GM12878 (cell line): ENCODE measurements around the gene AKR1B1. TPM values are rescaled to one million over a fixed set of nuclear protein-coding genes. Genes with fewer than 3 reads are reported as not detected.

Experiments
- ATAC-seq: fragments of 200-7000 bp; cut with Tn5 transposase; 3 replicates; pipeline ENCODE4 v1.9.1; 2020; ENCODE audit warnings: mild to moderate bottlenecking, moderate library complexity
- Bru-seq: library from RNA; stranded (reverse); fragments of 400-500 nt; gene quantifications from one replicate; lab custom pipeline; 2021; lab: Mats Ljungman, UMichigan
- BruChase-seq, 2 experiments: library from RNA; stranded (reverse); fragments of 400-500 nt; gene quantifications; one replicate each; lab custom pipeline; 2021; lab: Mats Ljungman, UMichigan
- BruUV-seq: library from RNA; stranded (reverse); fragments of 400-500 nt; replicated peaks from 2 replicates; lab custom pipeline; 2021; lab: Mats Ljungman, UMichigan
- CTCF ChIA-PET: fragments of 300-600 bp; sonication (Branson Sonifier 250); formaldehyde crosslinking; extraction: SDS; loops from one replicate; lab custom pipeline; 2021; ENCODE audit warnings: inconsistent platforms; lab: Yijun Ruan, JAX
- POLR2A ChIA-PET: fragments of 350-600 bp; formaldehyde crosslinking; extraction: SDS; loops from one replicate; lab custom pipeline; 2021; ENCODE audit warnings: inconsistent platforms; lab: Charles Lee
- RAD21 ChIA-PET: fragments of 300-600 bp; sonication (Branson Sonifier 250); formaldehyde crosslinking; loops from one replicate; lab custom pipeline; 2023; ENCODE audit warnings: antibody characterized with exemption; ENCODE audit not compliant: unreplicated experiment; lab: Charles Lee
- SMC1A ChIA-PET: fragments of 300-600 bp; sonication (Branson Sonifier 250); formaldehyde crosslinking; loops from one replicate; lab custom pipeline; 2023; ENCODE audit not compliant: unreplicated experiment, uncharacterized antibody; lab: Charles Lee
- DNase-seq: peaks from one replicate; pipeline ENCODE4 v3.0.0-alpha.2; 2011; ENCODE audit warnings: low read depth, low spot score
- FAIRE-seq: peaks from 3 replicates; lab custom pipeline; 2011; peaks lifted over from hg19 to GRCh38; lab: Jason Lieb, UNC
- H2AFZ ChIP-seq: 2 replicates; pipeline ENCODE4 v1.6.0; 2011; ENCODE audit warnings: low read depth, low read length, control low read depth; ENCODE audit not compliant: control insufficient read depth
- H3K27ac ChIP-seq: 2 replicates; pipeline ENCODE4 v1.5.1; 2011; ENCODE audit warnings: control low read depth; ENCODE audit not compliant: control insufficient read depth, insufficient read depth
- H3K27me3 ChIP-seq, 2 experiments: replicated peaks in 1 of 2; 2 replicates each; pipeline versions ENCODE4 v1.6.0 to v1.6.1; 2011; ENCODE audit warnings: low read length in 1 of 2; ENCODE audit not compliant: control insufficient read depth in 2 of 2, insufficient read depth in 2 of 2
- H3K36me3 ChIP-seq, 2 experiments: 2 replicates each; pipeline ENCODE4 v1.5.1; 2011; ENCODE audit warnings: low read length in 1 of 2; ENCODE audit not compliant: control insufficient read depth in 2 of 2, insufficient read depth in 2 of 2
- H3K4me1 ChIP-seq: 2 replicates; pipeline ENCODE4 v1.6.1; 2011; ENCODE audit warnings: mild to moderate bottlenecking, low read length, moderate library complexity, mixed read lengths; ENCODE audit not compliant: control insufficient read depth, insufficient read depth
- H3K4me2 ChIP-seq: 2 replicates; pipeline ENCODE4 v1.6.0; 2011; ENCODE audit warnings: control low read depth; ENCODE audit not compliant: control insufficient read depth, insufficient read depth
- H3K4me3 ChIP-seq: fragments of 200-600 bp; sonication (generic); 2 replicates; pipeline ENCODE4 v1.5.1; 2016
- H3K79me2 ChIP-seq: 2 replicates; pipeline ENCODE4 v1.6.0; 2011; ENCODE audit warnings: low read length; ENCODE audit not compliant: control insufficient read depth, insufficient read depth
- H3K9ac ChIP-seq: 2 replicates; pipeline ENCODE4 v1.8.0; 2011; ENCODE audit warnings: low read length, control low read depth, mixed read lengths; ENCODE audit not compliant: control insufficient read depth, insufficient read depth
- H3K9me3 ChIP-seq: replicated peaks from 3 replicates; pipeline ENCODE4 v1.5.1; 2011; ENCODE audit warnings: mild to moderate bottlenecking, low read length; ENCODE audit not compliant: control insufficient read depth, insufficient read depth
- H4K20me1 ChIP-seq: 2 replicates; pipeline ENCODE4 v1.6.0; 2011; ENCODE audit not compliant: control insufficient read depth, insufficient read depth
- CBFB ChIP-seq: IDR thresholded peaks from 2 replicates; pipeline ENCODE4 v1.6.1; 2016; ENCODE audit warnings: antibody characterized with exemption, low read depth
- CREB1 ChIP-seq: IDR thresholded peaks from 2 replicates; pipeline ENCODE4 v1.6.1; 2012; ENCODE audit warnings: low read depth, mild to moderate bottlenecking, inconsistent platforms
- CREM ChIP-seq: IDR thresholded peaks from 2 replicates; pipeline ENCODE4 v1.6.1; 2014; ENCODE audit warnings: antibody characterized with exemption, low read depth
- DPF2 ChIP-seq: fragments of 450-650 bp; IDR thresholded peaks from 2 replicates; pipeline ENCODE4 v1.6.1; 2017; ENCODE audit warnings: mild to moderate bottlenecking
- MTA2 ChIP-seq: fragments of 450-650 bp; IDR thresholded peaks from 2 replicates; pipeline ENCODE4 v1.6.1; 2016; ENCODE audit warnings: low read depth, mild to moderate bottlenecking, moderate library complexity
- NFYB ChIP-seq: IDR thresholded peaks from 2 replicates; pipeline ENCODE4 v1.6.1; 2011; ENCODE audit warnings: low read depth, mild to moderate bottlenecking, low read length, improper control_type of control experiment, moderate library complexity; ENCODE audit not compliant: insufficient read depth
- NR2C1 ChIP-seq: fragments of 450-650 bp; IDR thresholded peaks from 2 replicates; pipeline ENCODE4 v1.6.1; 2017; ENCODE audit warnings: antibody characterized with exemption, mild to moderate bottlenecking, moderate library complexity
- NR2F1 ChIP-seq: fragments of 450-650 bp; conservative IDR thresholded peaks from 2 replicates; pipeline ENCODE4 v1.6.1; 2017; ENCODE audit warnings: mild to moderate bottlenecking
- PAX5 ChIP-seq: IDR thresholded peaks from 2 replicates; pipeline ENCODE4 v1.6.1; 2011; ENCODE audit warnings: low read depth, low read length, borderline replicate concordance
- PKNOX1 ChIP-seq: fragments of 450-650 bp; IDR thresholded peaks from 2 replicates; pipeline ENCODE4 v1.6.1; 2016; ENCODE audit warnings: mild to moderate bottlenecking
- POLR2A ChIP-seq: IDR thresholded peaks from 2 replicates; pipeline ENCODE4 v1.6.1; 2011; ENCODE audit warnings: low read depth, mild to moderate bottlenecking, low read length
- SMARCA5 ChIP-seq: fragments of 450-650 bp; IDR thresholded peaks from 2 replicates; pipeline ENCODE4 v1.6.1; 2017; ENCODE audit warnings: mild to moderate bottlenecking
- SREBF1 ChIP-seq: IDR thresholded peaks from 2 replicates; pipeline ENCODE4 v1.6.1; 2012; ENCODE audit warnings: mild to moderate bottlenecking, low read length
- ZBED1 ChIP-seq: IDR thresholded peaks from 2 replicates; pipeline ENCODE4 v1.6.1; 2016; ENCODE audit warnings: borderline replicate concordance
- ZBTB11 ChIP-seq: fragments of 450-650 bp; formaldehyde crosslinking; IDR thresholded peaks from 2 replicates; pipeline ENCODE4 v1.5.0; 2022; ENCODE audit warnings: mild to moderate bottlenecking, missing genetic modification characterization
- WGBS: methylation state at CpG from one replicate; pipeline ENCODE4 v1.1.6; 2016; ENCODE audit warnings: low lambda C conversion rate; ENCODE audit not compliant: insufficient replicate concordance, insufficient coverage; ENCODE audit errors: missing lambda C conversion rate; 5-methylcytosine and 5-hydroxymethylcytosine counted together
- in situ Hi-C: fragments of 300-500 bp; cut with MboI; formaldehyde crosslinking; loops from 9 replicates; pipeline ENCODE4 v1.14.3; 2018; ENCODE audit warnings: mixed read lengths
- intact Hi-C: fragments of 100-400 bp; cut with micrococcal nuclease; formaldehyde crosslinking; loops from one replicate; pipeline ENCODE4 v1.14.2; 2022; ENCODE audit not compliant: unreplicated experiment
- long read RNA-seq, 2 experiments: library from polyadenylated mRNA; unstranded; transcript quantifications; one replicate each; pipeline ENCODE4 v2.0.0, GENCODE V29; 2019 to 2020
- polyA minus RNA-seq, 3 experiments: library from RNA; depleted of rRNA, polyadenylated mRNA; stranded (reverse); fragments of >200 nt; gene quantifications; 2 replicates each; pipeline ENCODE4 v1.2.3, GENCODE V29; 2011
- polyA plus RNA-seq, 11 experiments: library from polyadenylated mRNA; depleted of rRNA in 4 of 11; unstranded in 6 of 11; stranded (reverse) in 5 of 11; fragments of >200 nt; fragmentation: Nextera tagmentation in 4 of 11; fragmentation: Illumina TruSeq in 1 of 11; extraction: Ambion mirVana in 4 of 11; extraction: Trizol in 1 of 11; gene quantifications; 1 replicate in 1 of 11; 2 replicates in 10 of 11; pipeline versions ENCODE4 v1.2.1 to v1.2.3, GENCODE V29; 2011 to 2016; ENCODE audit warnings: inconsistent platforms in 2 of 11, missing spikeins in 2 of 11, low read depth in 1 of 11
- total RNA-seq, 4 experiments: library from RNA; depleted of rRNA in 3 of 4; stranded (reverse); fragments of >200 nt in 3 of 4; fragmentation: Illumina TruSeq in 1 of 4; extraction: Trizol in 1 of 4; gene quantifications; 2 replicates each; pipeline versions ENCODE4 v1.2.1 to v1.2.3, GENCODE V29; 2013 to 2021

The AKR1B1 gene
- total RNA-seq (2013; cell fraction: nucleolus; rRNA removed) = 30.5 and 34.3 TPM in 2 replicates
- total RNA-seq (2014; rRNA removed) (34.6 and 40.4 TPM in 2 replicates), total RNA-seq (2014; rRNA removed; fragmentation: Illumina TruSeq; extraction: Trizol) (102 and 103 TPM in 2 replicates), total RNA-seq (2021) (113 and 118 TPM in 2 replicates), polyA plus RNA-seq (2011; rRNA removed) (209 and 252 TPM in 2 replicates), polyA plus RNA-seq (2014; fragmentation: Illumina TruSeq; extraction: Trizol) (109 and 147 TPM in 2 replicates), polyA plus RNA-seq (2014; fragmentation: Nextera tagmentation; extraction: Ambion mirVana) (100 to 1,000 TPM; 165 to 180 TPM), polyA plus RNA-seq (2014; rRNA removed) (141 and 144 TPM in 2 replicates), polyA plus RNA-seq (2016; fragmentation: Nextera tagmentation; extraction: Ambion mirVana) (100 to 1,000 TPM; 194 to 213 TPM), polyA minus RNA-seq (2011; rRNA and poly(A)+ RNA removed) (112 and 145 TPM in 2 replicates), Bru-seq, nascent RNA (percentile 63 among the genes with signal in this experiment), BruChase-seq, experiment 1, labeled RNA remaining after a 6-hour chase (percentile 60 among the genes with signal in this experiment), BruChase-seq, experiment 2, labeled RNA remaining after a 2-hour chase (percentile 54 among the genes with signal in this experiment)
- polyA plus RNA-seq (2011; ENCODE audit: low read depth) = 65.1 TPM
- polyA plus RNA-seq (2011; cell fraction: cytosol; rRNA removed) = 281 and 331 TPM in 2 replicates
- 199 and 201 TPM in 2 replicates for polyA plus RNA-seq (2011; cell fraction: nucleus; rRNA removed)
- 80.5 and 87.1 TPM in 2 replicates for polyA plus RNA-seq (2012)
- polyA minus RNA-seq (2011; cell fraction: cytosol; rRNA and poly(A)+ RNA removed) = 37.7 and 46.6 TPM in 2 replicates
- polyA minus RNA-seq (2011; cell fraction: nucleus; rRNA and poly(A)+ RNA removed) = 27.9 and 47.8 TPM in 2 replicates
- long read RNA-seq, experiment 1, transcript AKR1B1-201 (10 exons, 1,409 nt) = major isoform, 212 of 225 reads
- long read RNA-seq, experiment 1, partial matches to known transcripts = 1 of 225 reads
- long read RNA-seq, experiment 1, other reads (novel, unspliced or antisense) = 12 of 225 reads
- long read RNA-seq, experiment 2, transcript AKR1B1-201 (10 exons, 1,409 nt) = major isoform, 559 of 666 reads
- long read RNA-seq, experiment 2, transcript AKR1B1-205 (9 exons, 1,930 nt) = minor isoform, 6 of 666 reads
- long read RNA-seq, experiment 2, partial matches to known transcripts = 66 of 666 reads
- long read RNA-seq, experiment 2, other reads (novel, unspliced or antisense) = 35 of 666 reads

- no peaks in the 10 kb centered on the region for H4K20me1 ChIP-seq
- DNase-seq = peak; percentile 64
- peaks cover 12% of the 10 kb centered on the region for H3K79me2 ChIP-seq
- no peaks in the 10 kb centered on the region; the same call in 2 of the 3 replicates for H3K9me3 ChIP-seq
- ATAC-seq = peak; percentile 97
- intact Hi-C loops (no loop called here), in situ Hi-C loops (no loop called here)
- H3K36me3 ChIP-seq = no peaks in the 10 kb centered on the region
- no TSS peak for BruUV-seq
- POLR2A ChIA-PET = interaction anchor here (1.3 kb wide), 1 partner anchor 26 kb away, joined by 3 read pairs; no protein-coding TSS in a partner anchor
- peak within 1 kb of the TSS; percentile 73 for H3K9ac ChIP-seq
- RAD21 ChIA-PET = interaction anchor here (1.0 to 2.1 kb wide), 2 partner anchors 13 to 26 kb away, joined by 3 to 20 read pairs; no protein-coding TSS in a partner anchor
- H2AFZ ChIP-seq = peak within 1 kb of the TSS; percentile 86
- H3K27me3 ChIP-seq = no peaks in the 10 kb centered on the region
- H3K27ac ChIP-seq = peak within 1 kb of the TSS; percentile 79
- peak within 1 kb of the TSS; percentile 75 for H3K4me2 ChIP-seq
- WGBS = 3% methylated on average over 51 of the region's 61 CpGs
- CTCF ChIA-PET = interaction anchor here (1.0 to 5.7 kb wide), 11 partner anchors 16 to 151 kb away, joined by 3 to 35 read pairs (median 3); partner anchors contain the start of gene AKR1B15
- FAIRE-seq = peak; percentile 81
- H3K4me1 ChIP-seq = peaks cover 9% of the 10 kb centered on the region; the same call in 1 of the 2 replicates
- peak within 1 kb of the TSS; percentile 75 for H3K4me3 ChIP-seq
- SMC1A ChIA-PET = interaction anchor here (4.0 kb wide), 1 partner anchor 26 kb away, joined by 19 read pairs; no protein-coding TSS in a partner anchor
- TF ChIP-seq POLR2A = peak; percentile 81
- 0 out of 2 replicates have a peak, but pooled peaks have one; percentile 15 for TF ChIP-seq PAX5
- TF ChIP-seq MTA2 = no peak
- TF ChIP-seq ZBTB11 (CRISPR knock-in tag) = no peak
- TF ChIP-seq NR2F1 = peak; percentile 99
- TF ChIP-seq CREB1 = peak; percentile 86
- TF ChIP-seq ZBED1 = no peak
- 0 out of 2 replicates have a peak, but pooled peaks have one; percentile 40 for TF ChIP-seq DPF2
- TF ChIP-seq PKNOX1 = 0 out of 2 replicates have a peak, but pooled peaks have one; percentile 4
- no peak for TF ChIP-seq SREBF1
- peak; percentile 73; the same call in 1 of the 2 replicates for TF ChIP-seq CBFB
- TF ChIP-seq CREM = peak; percentile 79
- peak; percentile 82; the same call in 1 of the 2 replicates for TF ChIP-seq SMARCA5
- TF ChIP-seq NR2C1 = peak; percentile 54; the same call in 1 of the 2 replicates
- peak; percentile 79 for TF ChIP-seq NFYB
Observed at GRCh38 chr7:134458806-134459698, at the start of gene AKR1B1. TSS of gene AKR1B1 (minus strand) at chr7:134459100. CDS start at chr7:134459062, 38 bp downstream.
